Measurements from ENCODE around the gene CD160.
"Not testable (repeated sequence)": the region's sequence is repeated elsewhere in the genome, so short reads cannot be mapped to it uniquely, and the experiment has no call there.

DNA sequence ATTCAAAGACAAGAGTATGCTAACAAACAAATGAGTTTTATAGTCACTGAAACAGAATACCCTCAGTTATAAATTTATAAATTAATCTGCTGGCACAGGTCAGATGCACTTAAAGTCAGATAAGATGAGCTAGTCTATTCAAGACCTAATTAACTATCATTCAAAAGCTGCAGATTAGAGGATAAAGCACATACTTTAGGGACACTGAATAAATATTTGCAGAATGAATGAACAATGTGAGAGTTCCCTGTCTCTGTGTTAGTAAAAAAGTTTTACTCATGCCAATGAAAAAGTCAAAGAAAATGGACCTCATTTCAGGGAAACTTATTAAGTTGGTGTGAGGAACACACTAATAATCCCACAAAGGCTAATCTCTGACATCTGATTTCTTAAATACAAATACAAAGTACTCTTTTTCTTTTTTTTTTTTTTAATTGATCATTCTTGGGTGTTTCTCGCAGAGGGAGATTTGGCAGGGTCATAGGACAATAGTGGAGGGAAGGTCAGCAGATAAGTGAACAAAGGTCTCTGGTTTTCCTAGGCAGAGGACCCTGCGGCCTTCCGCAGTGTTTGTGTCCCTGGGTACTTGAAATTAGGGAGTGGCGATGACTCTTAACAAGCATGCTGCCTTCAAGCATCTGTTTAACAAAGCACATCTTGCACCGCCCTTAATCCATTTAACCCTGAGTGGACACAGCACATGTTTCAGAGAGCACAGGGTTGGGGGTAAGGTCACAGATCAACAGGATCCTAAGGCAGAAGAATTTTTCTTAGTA is 46.5 kb downstream of the CD160 start:
- TF ChIP-seq, protein P1, sequence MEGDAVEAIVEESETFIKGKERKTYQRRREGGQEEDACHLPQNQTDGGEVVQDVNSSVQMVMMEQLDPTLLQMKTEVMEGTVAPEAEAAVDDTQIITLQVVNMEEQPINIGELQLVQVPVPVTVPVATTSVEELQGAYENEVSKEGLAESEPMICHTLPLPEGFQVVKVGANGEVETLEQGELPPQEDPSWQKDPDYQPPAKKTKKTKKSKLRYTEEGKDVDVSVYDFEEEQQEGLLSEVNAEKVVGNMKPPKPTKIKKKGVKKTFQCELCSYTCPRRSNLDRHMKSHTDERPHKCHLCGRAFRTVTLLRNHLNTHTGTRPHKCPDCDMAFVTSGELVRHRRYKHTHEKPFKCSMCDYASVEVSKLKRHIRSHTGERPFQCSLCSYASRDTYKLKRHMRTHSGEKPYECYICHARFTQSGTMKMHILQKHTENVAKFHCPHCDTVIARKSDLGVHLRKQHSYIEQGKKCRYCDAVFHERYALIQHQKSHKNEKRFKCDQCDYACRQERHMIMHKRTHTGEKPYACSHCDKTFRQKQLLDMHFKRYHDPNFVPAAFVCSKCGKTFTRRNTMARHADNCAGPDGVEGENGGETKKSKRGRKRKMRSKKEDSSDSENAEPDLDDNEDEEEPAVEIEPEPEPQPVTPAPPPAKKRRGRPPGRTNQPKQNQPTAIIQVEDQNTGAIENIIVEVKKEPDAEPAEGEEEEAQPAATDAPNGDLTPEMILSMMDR (conservative IDR thresholded peaks at IDR 0.05): not testable (repeated sequence)
- not testable (repeated sequence) for TF ChIP-seq EZH2 (IDR thresholded peaks at IDR 0.05; ENCODE audit: low read depth)
